ENCODE measurements around the gene HSD17B14. TPM values are rescaled to one million over a fixed set of nuclear protein-coding genes. Genes with fewer than 3 reads are reported as not detected.

The HSD17B14 gene
- total and polyA plus RNA-seq, 2 of the 8 experiments (the other 6 are each of a cell fraction or from before 2014, with no cell fraction given): 8.4 to 25.5 TPM

DNA sequence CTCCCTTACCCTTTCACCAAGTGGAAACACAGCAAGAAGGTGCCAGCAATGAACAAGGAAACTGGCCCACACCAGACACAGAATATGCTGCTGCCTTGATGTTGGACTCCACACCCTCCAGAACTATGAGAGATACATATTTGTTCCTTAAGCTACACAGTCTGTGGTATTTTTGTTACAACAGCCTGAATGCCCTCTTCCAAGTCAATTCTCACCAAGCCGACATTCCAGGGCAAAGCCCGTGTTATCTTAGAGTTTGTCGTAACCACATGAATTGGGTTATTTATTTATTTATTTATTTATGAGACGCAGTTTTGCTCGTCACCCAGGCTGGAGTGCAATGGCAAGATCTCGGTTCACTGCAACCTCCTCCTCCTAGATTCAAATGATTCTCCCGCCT, 66.0 kb downstream of the HSD17B14 start:
- Histone ChIP-seq H3K27me3 (replicated peaks in 1 of 4; ENCODE audit: control insufficient read depth in 3 of 4, extremely low read depth in 1 of 4, insufficient read depth in 3 of 4, low read length in 3 of 4) (no peaks in the 10 kb centered on the region), H2BK12ac (ENCODE audit: low read depth, low read length) (no peak overlapping the region), H4K91ac (replicated peaks; ENCODE audit: insufficient read length, low read length) (no peak overlapping the region), H3K18ac (ENCODE audit: extremely low read depth, low read length) (no peak overlapping the region), H2BK120ac (replicated peaks; ENCODE audit: low read depth, low read length) (no peak overlapping the region), H2BK20ac (ENCODE audit: low read length) (no peak overlapping the region), H2BK15ac (ENCODE audit: low read length) (no peak overlapping the region), H3K56ac (replicated peaks; ENCODE audit: insufficient read length, low read depth, low read length) (no peak overlapping the region), H3K9ac (replicated peaks in 1 of 4; ENCODE audit: extremely low read depth in 1 of 4, low read depth in 3 of 4, low read length in 3 of 4) (no peak overlapping the region), H4K20me1 (replicated peaks in 1 of 2; ENCODE audit: control insufficient read depth in 1 of 2, insufficient read depth in 2 of 2, low read length in 2 of 2) (no peaks in the 10 kb centered on the region), H2AFZ (ENCODE audit: low read length) (peak overlapping the region; percentile 31; the same call in 1 of the 2 replicates), H2BK5ac (ENCODE audit: low read depth, low read length) (no peak overlapping the region), H3K4me3 (ENCODE audit: extremely low read depth in 1 of 4, insufficient read depth in 2 of 4, low read depth in 3 of 4, low read length in 4 of 4) (no peak overlapping the region), H3K23me2 (ENCODE audit: low read depth, low read length) (no peaks in the 10 kb centered on the region), H3K4ac (replicated peaks; ENCODE audit: insufficient read length, low read depth, low read length) (no peak overlapping the region), H3K4me2 (ENCODE audit: insufficient read depth in 1 of 2, low read depth in 2 of 2, low read length in 2 of 2) (no peak overlapping the region), H3K23ac (ENCODE audit: insufficient read length) (no peak overlapping the region), H3K79me1 (ENCODE audit: low read depth, low read length) (no peaks in the 10 kb centered on the region), H3K14ac (ENCODE audit: insufficient read length) (no peak overlapping the region), H3K4me1 (replicated peaks in 1 of 4; ENCODE audit: control insufficient read depth in 3 of 4, insufficient read depth in 4 of 4, low read length in 3 of 4) (no peaks in the 10 kb centered on the region), H3K9me3 (ENCODE audit: insufficient read depth in 2 of 2, low read depth in 1 of 2, low read length in 1 of 2) (no peaks in the 10 kb centered on the region), H4K8ac (ENCODE audit: extremely low read depth, insufficient read depth, low read length) (no peak overlapping the region), H4K5ac (ENCODE audit: insufficient read length, low read depth, low read length) (no peak overlapping the region), H3K27ac (ENCODE audit: low read depth, low read length) (no peak overlapping the region), H3K36me3 (ENCODE audit: control insufficient read depth in 2 of 4, insufficient read depth in 4 of 4, low read length in 3 of 4) (no peaks in the 10 kb centered on the region), H2AK5ac (ENCODE audit: low read depth, low read length) (no peak overlapping the region), H3K79me2 (ENCODE audit: control insufficient read depth in 1 of 2, insufficient read depth in 2 of 2, low read length in 2 of 2) (no peaks in the 10 kb centered on the region)
- FAIRE-seq (no peak), DNase-seq (ENCODE audit: low read depth in 1 of 2, low spot score in 2 of 2) (no peak)
- ChIA-PET CTCF (ENCODE audit: partially characterized antibody) (interaction anchor here (0.6 to 2.2 kb wide), 10 partner anchors 12 to 166 kb away, joined by 3 to 8 read pairs (median 4); no protein-coding TSS in a partner anchor), POLR2A (ENCODE audit: partially characterized antibody) (interaction anchor here (0.7 to 5.0 kb wide), 9 partner anchors 10 to 74 kb away, joined by 3 to 39 read pairs (median 4); partner anchors contain the start of gene FUT2)
- WGBS, 2 experiments (ENCODE audit: extremely low coverage in 1 of 2, insufficient coverage in 1 of 2, insufficient read length in 1 of 2, insufficient replicate concordance in 2 of 2, low coverage in 1 of 2, low lambda C conversion rate in 2 of 2, missing lambda C conversion rate in 1 of 2): 77% methylated on average over 7 of the region's 7 CpGs; no CpG with 5 or more reads in 1 of the 2 experiments
- no peak for TF ChIP-seq SP4 (IDR thresholded peaks at IDR 0.05; ENCODE audit: low read length)
- TF ChIP-seq KDM5A (IDR thresholded peaks at IDR 0.05; ENCODE audit: low read length): no peak

All from H1 (cell line).